Upper lobe of right lung (tissue), 1 donor: Measurements from ENCODE around the gene GNRHR. TPM values are rescaled to one million over a fixed set of nuclear protein-coding genes. Genes with fewer than 3 reads are reported as not detected.

Experiments
- ATAC-seq: fragments of 200-7000 bp; cut with Tn5 transposase; one replicate; pipeline ENCODE4 v1.9.1; 2020; ENCODE audit warnings: mild to moderate bottlenecking, moderate library complexity
- DNase-seq: peaks from one replicate; pipeline ENCODE4 v3.0.0-alpha.2; 2020
- H3K27ac ChIP-seq: fragments of 200-600 bp; one replicate; pipeline ENCODE4 v1.8.0; 2022
- H3K27me3 ChIP-seq: fragments of 200-600 bp; one replicate; pipeline ENCODE4 v1.8.0; 2022; ENCODE audit warnings: mild to moderate bottlenecking
- H3K36me3 ChIP-seq: fragments of 200-600 bp; one replicate; pipeline ENCODE4 v1.8.0; 2022
- H3K4me1 ChIP-seq: fragments of 200-600 bp; one replicate; pipeline ENCODE4 v1.8.0; 2022
- H3K4me3 ChIP-seq: fragments of 200-600 bp; one replicate; pipeline ENCODE4 v1.8.0; 2022; ENCODE audit warnings: mild to moderate bottlenecking
- H3K9me3 ChIP-seq: fragments of 200-600 bp; one replicate; pipeline ENCODE4 v1.8.0; 2022
- CTCF ChIP-seq: fragments of 200-600 bp; IDR thresholded peaks from one replicate; pipeline ENCODE4 v1.8.0; 2022; ENCODE audit warnings: antibody characterized with exemption
- intact Hi-C: fragments of 100-400 bp; cut with DNase I; formaldehyde crosslinking; loops from one replicate; pipeline ENCODE4 v1.11.0; 2022
- total RNA-seq: library from RNA; stranded (reverse); fragmentation: NEBNext Ultra II Directional; extraction: Animal tissue kit (Norgen Biotek cat#: 25700); gene quantifications from one replicate; pipeline ENCODE4 v1.2.1, GENCODE V29; 2021
- donor health status: DM: no; HTN: yes; CAD: no; lungs with severe emphysema.

The GNRHR gene
- total RNA-seq, 1 donor from 2014 or later: not detected

GRCh38 chr4:67699603-67700002, 54.6 kb downstream of the GNRHR start:
- H3K9me3 ChIP-seq: no peaks in the 10 kb centered on the region
- H3K27ac ChIP-seq: peak overlapping the region; percentile 88
- peak overlapping the region; percentile 90 for H3K4me3 ChIP-seq
- TF ChIP-seq CTCF: no peak
- no peak for DNase-seq
- intact Hi-C loops: no loop called here
- no peaks in the 10 kb centered on the region for H3K36me3 ChIP-seq
- no peaks in the 10 kb centered on the region for H3K27me3 ChIP-seq
- peaks cover 5% of the 10 kb centered on the region for H3K4me1 ChIP-seq
- no peak for ATAC-seq

- no peaks in the 10 kb centered on the region for H3K27me3 ChIP-seq
- DNase-seq: no peak
- H3K4me3 ChIP-seq: no peak overlapping the region
- peaks cover 5% of the 10 kb centered on the region for H3K4me1 ChIP-seq
- H3K27ac ChIP-seq: no peak overlapping the region
- no peak for TF ChIP-seq CTCF
- no peak for ATAC-seq
- H3K9me3 ChIP-seq: no peaks in the 10 kb centered on the region
- intact Hi-C loops: no loop called here
- peaks cover 3% of the 10 kb centered on the region for H3K36me3 ChIP-seq
These were observed 56.1 kb downstream of the GNRHR start for GRCh38 chr4:67697860-67698687.

- intact Hi-C loops: no loop called here
- TF ChIP-seq CTCF: no peak
These were observed 58.1 kb downstream of the GNRHR start for GRCh38 chr4:67696061-67696460.

GRCh38 chr4:67694662-67695061, 59.5 kb downstream of the GNRHR start:
- Histone ChIP-seq H3K27me3 (no peaks in the 10 kb centered on the region), H3K27ac (no peak overlapping the region), H3K4me1 (no peaks in the 10 kb centered on the region), H3K36me3 (peaks cover 13% of the 10 kb centered on the region), H3K4me3 (no peak overlapping the region), H3K9me3 (no peaks in the 10 kb centered on the region)
- TF ChIP-seq CTCF: no peak
- intact Hi-C loops: no loop called here
- ATAC-seq (no peak), DNase-seq (no peak)

More at GRCh38 chr4:67696061-67696460, 58.1 kb downstream of the GNRHR start:
- Histone ChIP-seq H3K4me1 (no peaks in the 10 kb centered on the region), H3K27ac (no peak overlapping the region), H3K27me3 (no peaks in the 10 kb centered on the region), H3K36me3 (peaks cover 13% of the 10 kb centered on the region), H3K4me3 (no peak overlapping the region), H3K9me3 (no peaks in the 10 kb centered on the region)
- no peak for DNase-seq
- ATAC-seq: no peak

GRCh38 chr4:67691328-67691727, 62.9 kb downstream of the GNRHR start:
- intact Hi-C loops: no loop called here
- Histone ChIP-seq H3K27me3 (no peaks in the 10 kb centered on the region), H3K27ac (no peak overlapping the region), H3K4me1 (no peaks in the 10 kb centered on the region), H3K9me3 (no peaks in the 10 kb centered on the region), H3K36me3 (peaks cover 14% of the 10 kb centered on the region), H3K4me3 (no peak overlapping the region)
- ATAC-seq: no peak
- no peak for DNase-seq
- TF ChIP-seq CTCF: no peak

Other genes with a start within 250 kb of the GNRHR start
- 24.0 TPM for gene CENPC, start 208.9 kb downstream of the GNRHR start, total RNA-seq
- gene STAP1, start 195.7 kb downstream of the GNRHR start, total RNA-seq: 1.7 TPM
- gene UBA6, start 53.2 kb downstream of the GNRHR start, total RNA-seq: 48.5 TPM
- not detected for gene TMPRSS11D, start 129.6 kb upstream of the GNRHR start, total RNA-seq
- gene TMPRSS11A, start 209.1 kb upstream of the GNRHR start, total RNA-seq: not detected